HepG2 (cell line): Measurements from ENCODE around the gene LYPD6. TPM values are rescaled to one million over a fixed set of nuclear protein-coding genes. Genes with fewer than 3 reads are reported as not detected.

ENCODE experiments used
- CAMTA2 ChIP-seq: sonication (generic); formaldehyde crosslinking; IDR thresholded peaks from 2 replicates; pipeline ENCODE4 v1.4.0; 2020; ENCODE audit warnings: mild to moderate bottlenecking, missing genetic modification reagents, borderline replicate concordance
- CENPX ChIP-seq: sonication (generic); formaldehyde crosslinking; IDR thresholded peaks from 2 replicates; pipeline ENCODE4 v1.9.0; 2021; ENCODE audit warnings: mild to moderate bottlenecking, missing genetic modification reagents, moderate library complexity
- MNT ChIP-seq: fragments of 450-650 bp; IDR thresholded peaks from 2 replicates; pipeline ENCODE4 v1.6.1; 2016
- MXI1 ChIP-seq: IDR thresholded peaks from 3 replicates; pipeline ENCODE4 v1.6.1; 2012; ENCODE audit warnings: low read depth, low read length, inconsistent platforms, borderline replicate concordance
- RBM39 ChIP-seq: fragments of 200-400 bp; formaldehyde crosslinking; IDR thresholded peaks from one replicate; pipeline ENCODE4 v1.6.1; 2018; ENCODE audit warnings: antibody characterized with exemption, mild to moderate bottlenecking, low read depth, low read length; ENCODE audit not compliant: poor library complexity, severe bottlenecking
- REL ChIP-seq: sonication (generic); formaldehyde crosslinking; conservative IDR thresholded peaks from 2 replicates; pipeline ENCODE4 v1.8.0; 2022; ENCODE audit warnings: mild to moderate bottlenecking, missing genetic modification reagents, moderate library complexity
- ZFY ChIP-seq: sonication (generic); formaldehyde crosslinking; IDR thresholded peaks from 2 replicates; pipeline ENCODE4 v1.4.0; 2020; ENCODE audit warnings: missing genetic modification reagents
- ZHX2 ChIP-seq, 2 experiments: sonication (generic) in 1 of 2; formaldehyde crosslinking in 1 of 2; IDR thresholded peaks; 2 replicates each; pipeline versions ENCODE4 v1.6.1 to v1.9.0; 2014 to 2022; ENCODE audit warnings: antibody characterized with exemption in 1 of 2, borderline replicate concordance in 1 of 2, inconsistent platforms in 1 of 2, low read depth in 1 of 2, missing genetic modification reagents in 1 of 2
- ZNF160 ChIP-seq: sonication (generic); formaldehyde crosslinking; IDR thresholded peaks from 2 replicates; pipeline ENCODE4 v1.8.0; 2022; ENCODE audit warnings: mild to moderate bottlenecking, inconsistent platforms, missing genetic modification reagents
- ZNF329 ChIP-seq: sonication (generic); formaldehyde crosslinking; IDR thresholded peaks from 2 replicates; pipeline ENCODE4 v1.9.0; 2021; ENCODE audit warnings: low read depth, mild to moderate bottlenecking, missing genetic modification reagents
- ZNF354B ChIP-seq: sonication (generic); formaldehyde crosslinking; IDR thresholded peaks from 2 replicates; pipeline ENCODE4 v1.8.0; 2022; ENCODE audit warnings: mild to moderate bottlenecking, missing genetic modification reagents
- ZNF552 ChIP-seq: sonication (generic); formaldehyde crosslinking; IDR thresholded peaks from 2 replicates; pipeline ENCODE4 v1.9.0; 2022; ENCODE audit warnings: missing genetic modification reagents, mild to moderate bottlenecking, borderline replicate concordance
- ZNF777 ChIP-seq: sonication (generic); formaldehyde crosslinking; IDR thresholded peaks from 2 replicates; pipeline ENCODE4 v1.4.0; 2020; ENCODE audit warnings: missing genetic modification reagents
- ZNF850 ChIP-seq: sonication (generic); formaldehyde crosslinking; conservative IDR thresholded peaks from 2 replicates; pipeline ENCODE4 v1.9.0; 2021; ENCODE audit warnings: mild to moderate bottlenecking, missing genetic modification reagents
- polyA plus RNA-seq, 8 experiments: library from polyadenylated mRNA; depleted of rRNA in 3 of 8; stranded (reverse) in 7 of 8; unstranded in 1 of 8; fragments of >200 nt; fragmentation: Illumina TruSeq in 4 of 8; extraction: Trizol in 4 of 8; gene quantifications; 2 replicates each; pipeline versions ENCODE4 v1.2.1 to v1.2.3, GENCODE V29; 2011 to 2016; ENCODE audit warnings: low read depth in 4 of 8, missing spikeins in 1 of 8, mixed read lengths in 1 of 8; ENCODE audit not compliant: insufficient read depth in 1 of 8
- total RNA-seq, 5 experiments: library from RNA; depleted of rRNA; stranded (reverse); fragments of >200 nt; fragmentation: Illumina TruSeq; extraction: Trizol; gene quantifications; 2 replicates each; pipeline ENCODE4 v1.2.3, GENCODE V29; 2016; ENCODE audit warnings: low read depth in 1 of 5
- TF ChIP-seq, protein P1 (sequence below): IDR thresholded peaks from 2 replicates; pipeline ENCODE4 v1.6.1; 2016; ENCODE audit warnings: mild to moderate bottlenecking
- TF ChIP-seq, protein P2 (sequence below): sonication (generic); formaldehyde crosslinking; IDR thresholded peaks from 2 replicates; pipeline ENCODE4 v1.4.0; 2020; ENCODE audit warnings: missing genetic modification reagents, mild to moderate bottlenecking, borderline replicate concordance

Gene LYPD6
- total and polyA plus RNA-seq, 2 of the 13 experiments (the other 11 are each of a cell fraction or from before 2014, with no cell fraction given) = 0.01 to 0.07 TPM

DNA sequence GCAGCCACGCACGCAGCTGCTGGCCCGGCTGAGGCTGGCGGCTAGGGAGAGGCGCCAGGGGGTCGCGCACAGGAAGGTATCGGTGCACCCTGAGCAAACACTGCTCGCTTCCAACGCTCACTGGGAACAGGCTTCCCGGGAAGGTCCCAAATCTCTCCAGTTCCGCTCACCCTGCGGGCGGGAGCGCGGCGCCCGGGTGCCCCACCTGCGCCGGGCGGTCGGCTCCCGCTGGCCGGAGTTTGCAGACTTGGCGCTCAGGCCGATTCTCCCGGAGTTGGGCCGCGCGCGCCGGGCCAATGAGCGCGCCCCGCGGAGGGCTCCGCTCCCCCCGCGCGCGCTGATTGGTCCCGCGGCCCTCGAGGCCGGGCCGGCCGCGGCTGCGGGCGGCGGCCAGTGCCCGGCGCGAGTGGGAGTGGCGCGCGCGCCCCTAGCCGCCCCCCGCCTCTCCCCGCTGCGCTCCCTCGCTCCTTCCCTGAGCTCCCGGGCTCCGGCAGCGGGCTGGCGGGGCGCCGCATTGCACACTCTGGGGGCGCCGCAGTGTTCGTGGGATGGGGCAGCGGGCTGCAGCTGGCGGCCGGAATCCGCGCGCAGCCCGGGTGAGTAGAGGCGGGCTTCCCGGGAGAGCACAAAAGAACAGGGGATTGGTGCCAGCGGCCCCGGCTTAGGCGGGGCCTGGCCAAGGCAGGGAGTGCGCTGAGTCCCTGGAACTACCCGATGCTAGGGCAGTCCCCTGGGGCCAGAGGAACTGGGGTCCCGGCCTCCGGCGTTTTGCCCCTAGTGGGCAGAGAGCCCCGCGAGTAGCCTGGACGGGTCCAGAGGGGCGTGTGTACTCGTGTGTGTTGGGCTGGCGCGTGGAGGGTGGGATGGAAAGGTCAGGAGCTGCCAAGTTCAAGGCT lies at the start of gene LYPD6 (continued):
- peak; percentile 69 for TF ChIP-seq ZNF777 (CRISPR knock-in tag)
- no peak for TF ChIP-seq ZNF329 (CRISPR knock-in tag)
- no peak for TF ChIP-seq ZNF354B (CRISPR knock-in tag)
- TF ChIP-seq ZNF160 = no peak
- TF ChIP-seq, protein P1, sequence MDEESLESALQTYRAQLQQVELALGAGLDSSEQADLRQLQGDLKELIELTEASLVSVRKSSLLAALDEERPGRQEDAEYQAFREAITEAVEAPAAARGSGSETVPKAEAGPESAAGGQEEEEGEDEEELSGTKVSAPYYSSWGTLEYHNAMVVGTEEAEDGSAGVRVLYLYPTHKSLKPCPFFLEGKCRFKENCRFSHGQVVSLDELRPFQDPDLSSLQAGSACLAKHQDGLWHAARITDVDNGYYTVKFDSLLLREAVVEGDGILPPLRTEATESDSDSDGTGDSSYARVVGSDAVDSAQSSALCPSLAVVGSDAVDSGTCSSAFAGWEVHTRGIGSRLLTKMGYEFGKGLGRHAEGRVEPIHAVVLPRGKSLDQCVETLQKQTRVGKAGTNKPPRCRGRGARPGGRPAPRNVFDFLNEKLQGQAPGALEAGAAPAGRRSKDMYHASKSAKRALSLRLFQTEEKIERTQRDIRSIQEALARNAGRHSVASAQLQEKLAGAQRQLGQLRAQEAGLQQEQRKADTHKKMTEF (CRISPR knock-in tag) = no peak
- TF ChIP-seq CAMTA2 (CRISPR knock-in tag) = no peak
- TF ChIP-seq RBM39 = peak; percentile 49
- no peak for TF ChIP-seq REL (CRISPR knock-in tag)
- TF ChIP-seq ZNF850 = no peak
- TF ChIP-seq ZNF552 (CRISPR knock-in tag) = no peak
- TF ChIP-seq MXI1 = no peak
- no peak for TF ChIP-seq ZHX2 (IDR thresholded peaks at IDR 0.05; ENCODE audit: low read depth)
- TF ChIP-seq ZHX2 (CRISPR knock-in tag; IDR thresholded peaks at IDR 0.05; ENCODE audit: borderline replicate concordance) = no peak
- no peak for TF ChIP-seq CENPX (CRISPR knock-in tag)
- TF ChIP-seq, protein P2, sequence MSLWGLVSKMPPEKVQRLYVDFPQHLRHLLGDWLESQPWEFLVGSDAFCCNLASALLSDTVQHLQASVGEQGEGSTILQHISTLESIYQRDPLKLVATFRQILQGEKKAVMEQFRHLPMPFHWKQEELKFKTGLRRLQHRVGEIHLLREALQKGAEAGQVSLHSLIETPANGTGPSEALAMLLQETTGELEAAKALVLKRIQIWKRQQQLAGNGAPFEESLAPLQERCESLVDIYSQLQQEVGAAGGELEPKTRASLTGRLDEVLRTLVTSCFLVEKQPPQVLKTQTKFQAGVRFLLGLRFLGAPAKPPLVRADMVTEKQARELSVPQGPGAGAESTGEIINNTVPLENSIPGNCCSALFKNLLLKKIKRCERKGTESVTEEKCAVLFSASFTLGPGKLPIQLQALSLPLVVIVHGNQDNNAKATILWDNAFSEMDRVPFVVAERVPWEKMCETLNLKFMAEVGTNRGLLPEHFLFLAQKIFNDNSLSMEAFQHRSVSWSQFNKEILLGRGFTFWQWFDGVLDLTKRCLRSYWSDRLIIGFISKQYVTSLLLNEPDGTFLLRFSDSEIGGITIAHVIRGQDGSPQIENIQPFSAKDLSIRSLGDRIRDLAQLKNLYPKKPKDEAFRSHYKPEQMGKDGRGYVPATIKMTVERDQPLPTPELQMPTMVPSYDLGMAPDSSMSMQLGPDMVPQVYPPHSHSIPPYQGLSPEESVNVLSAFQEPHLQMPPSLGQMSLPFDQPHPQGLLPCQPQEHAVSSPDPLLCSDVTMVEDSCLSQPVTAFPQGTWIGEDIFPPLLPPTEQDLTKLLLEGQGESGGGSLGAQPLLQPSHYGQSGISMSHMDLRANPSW (CRISPR knock-in tag) = no peak
- TF ChIP-seq MNT = no peak
- TF ChIP-seq ZFY (CRISPR knock-in tag) = peak; percentile 56; the same call in 1 of the 2 replicates
